Central memory CD4-positive, alpha-beta T cell (primary cell): ENCODE results near the gene SPATA21.

Source experiments
- DNase-seq: peaks from one replicate; pipeline ENCODE4 v3.0.0; 2022

Gene SPATA21

DNA sequence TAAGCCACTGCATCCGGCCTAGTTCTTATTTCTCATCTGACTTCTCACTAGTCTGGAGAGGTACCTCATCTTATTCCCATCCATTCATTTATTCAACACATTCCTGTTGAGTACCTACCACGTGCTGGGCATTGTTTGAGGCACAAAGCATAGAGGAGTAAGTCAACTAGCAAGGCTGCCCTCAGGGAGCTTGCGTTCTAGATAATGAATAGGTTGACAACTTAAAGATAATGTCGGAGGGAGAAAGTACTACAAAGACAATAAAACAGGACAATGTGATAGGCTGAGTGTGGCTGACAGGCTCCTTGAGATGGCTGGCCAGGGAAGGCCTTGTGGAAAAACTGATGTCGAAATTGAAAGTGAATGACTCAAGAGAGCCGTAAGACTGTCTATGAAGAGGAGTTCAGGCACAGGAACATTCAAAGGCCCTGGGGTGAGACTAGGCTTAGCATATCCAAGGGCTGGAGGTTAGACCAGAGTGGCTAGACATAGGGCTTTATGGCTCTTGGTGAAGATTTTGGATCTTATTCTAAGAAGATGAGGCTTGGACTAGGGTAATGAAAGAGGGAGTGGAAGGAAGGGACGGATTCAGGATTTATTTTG lies 18.3 kb downstream of the SPATA21 start:
- DNase-seq = no peak

- DNase-seq = no peak
Measured at GRCh38 chr1:16413191-16413590, 24.0 kb downstream of the SPATA21 start.

DNA sequence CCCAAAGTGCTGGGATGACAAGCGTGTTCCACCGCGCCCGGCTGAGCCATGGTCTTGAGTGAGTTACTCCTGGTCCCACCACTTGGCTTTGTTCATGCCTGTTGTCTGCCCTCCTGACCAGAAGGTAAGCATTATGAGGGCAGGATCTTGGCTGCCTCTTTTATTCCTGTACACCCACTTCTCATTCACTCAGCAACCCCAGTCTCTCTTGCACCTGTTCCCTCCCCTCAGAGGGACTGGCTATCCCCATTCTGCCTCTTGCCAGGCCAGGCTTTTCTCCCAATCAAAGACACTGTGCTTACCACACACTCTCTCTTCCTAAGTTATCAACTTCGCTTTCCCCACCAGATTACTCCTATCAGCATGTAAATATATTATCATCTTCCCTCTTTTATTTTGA lies 26.4 kb downstream of the SPATA21 start:
- no peak for DNase-seq

DNA sequence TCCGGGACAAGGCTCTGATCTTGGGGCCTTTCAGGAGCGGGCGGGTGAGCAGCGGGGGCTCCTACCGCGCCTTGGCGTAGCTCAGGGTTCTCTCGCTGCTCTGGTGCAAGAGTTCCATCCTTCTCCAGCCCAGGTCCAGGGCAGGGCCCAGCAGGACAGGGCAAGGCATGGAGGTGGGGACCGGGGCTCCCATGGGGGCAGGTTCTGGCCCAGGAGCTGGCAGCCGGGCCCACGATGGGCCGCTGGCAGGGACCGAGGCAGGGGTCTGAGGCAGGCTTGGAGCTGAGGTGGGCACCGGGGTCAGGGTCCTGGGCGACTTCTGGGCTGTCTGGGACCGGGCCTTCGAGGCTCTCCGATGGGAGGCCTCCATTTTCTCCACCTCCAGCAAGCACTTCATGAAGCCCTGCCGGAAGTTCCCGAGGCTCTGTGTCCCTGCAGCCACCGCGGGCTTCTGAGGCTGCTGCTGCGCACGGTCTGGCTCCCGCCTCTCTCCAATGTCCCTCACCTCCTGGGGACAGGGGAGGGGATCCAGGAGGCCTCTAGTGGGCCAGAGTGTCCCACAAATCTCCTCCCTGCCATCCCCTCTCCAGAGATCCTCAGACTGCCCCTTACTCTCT lies 27.6 kb downstream of the SPATA21 start:
- DNase-seq = no peak

DNA sequence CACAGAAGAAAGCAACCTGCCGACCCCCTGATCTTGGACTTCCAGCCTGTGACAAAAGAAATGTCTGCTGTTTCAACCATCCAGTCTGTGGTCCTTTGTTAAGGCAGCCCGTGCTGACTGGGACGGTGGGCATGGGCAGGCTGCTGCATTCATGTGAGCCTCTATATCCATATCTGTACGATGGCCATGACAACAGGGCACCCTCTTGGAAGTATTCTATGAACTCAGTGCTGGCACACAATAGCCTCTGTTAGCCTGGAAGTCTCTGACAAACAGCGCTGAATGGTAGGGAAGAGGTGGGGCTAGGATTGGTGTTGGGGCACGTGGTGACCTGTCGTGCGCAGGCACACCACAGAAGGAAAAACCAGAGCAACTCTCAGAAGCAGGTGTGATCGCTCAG lies 30.4 kb downstream of the SPATA21 start:
- DNase-seq = no peak

GRCh38 chr1:16405441-16405840 lies 31.8 kb downstream of the SPATA21 start:
- no peak for DNase-seq

- DNase-seq = no peak
Measured at GRCh38 chr1:16402742-16403141, 34.5 kb downstream of the SPATA21 start.

- no peak for DNase-seq
Measured at GRCh38 chr1:16398371-16398953, 38.8 kb downstream of the SPATA21 start.

DNA sequence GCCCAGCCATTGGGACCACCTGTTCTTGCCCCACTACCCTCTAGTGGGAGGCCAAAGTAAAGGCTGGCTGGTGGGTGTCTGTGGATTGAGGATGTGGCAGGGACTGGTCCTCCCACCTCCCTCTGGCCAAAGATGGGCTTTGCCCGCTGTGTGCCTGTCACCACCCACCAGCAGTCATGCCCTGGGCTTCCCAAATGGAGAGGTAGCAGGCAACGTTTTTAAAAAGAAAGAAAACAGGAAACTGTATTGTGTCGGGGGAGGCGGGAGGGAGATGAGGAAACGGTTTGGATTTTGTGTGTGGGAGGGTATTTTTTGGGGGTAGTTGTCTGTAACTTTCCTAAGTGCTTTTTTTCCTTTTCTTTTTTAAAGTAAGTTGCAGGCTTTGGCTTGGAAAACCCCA lies 40.1 kb downstream of the SPATA21 start:
- DNase-seq = no peak

- DNase-seq = no peak
Measured at GRCh38 chr1:16396591-16396990, 40.6 kb downstream of the SPATA21 start.

GRCh38 chr1:16394977-16395376 lies 42.2 kb downstream of the SPATA21 start:
- DNase-seq = no peak

DNA sequence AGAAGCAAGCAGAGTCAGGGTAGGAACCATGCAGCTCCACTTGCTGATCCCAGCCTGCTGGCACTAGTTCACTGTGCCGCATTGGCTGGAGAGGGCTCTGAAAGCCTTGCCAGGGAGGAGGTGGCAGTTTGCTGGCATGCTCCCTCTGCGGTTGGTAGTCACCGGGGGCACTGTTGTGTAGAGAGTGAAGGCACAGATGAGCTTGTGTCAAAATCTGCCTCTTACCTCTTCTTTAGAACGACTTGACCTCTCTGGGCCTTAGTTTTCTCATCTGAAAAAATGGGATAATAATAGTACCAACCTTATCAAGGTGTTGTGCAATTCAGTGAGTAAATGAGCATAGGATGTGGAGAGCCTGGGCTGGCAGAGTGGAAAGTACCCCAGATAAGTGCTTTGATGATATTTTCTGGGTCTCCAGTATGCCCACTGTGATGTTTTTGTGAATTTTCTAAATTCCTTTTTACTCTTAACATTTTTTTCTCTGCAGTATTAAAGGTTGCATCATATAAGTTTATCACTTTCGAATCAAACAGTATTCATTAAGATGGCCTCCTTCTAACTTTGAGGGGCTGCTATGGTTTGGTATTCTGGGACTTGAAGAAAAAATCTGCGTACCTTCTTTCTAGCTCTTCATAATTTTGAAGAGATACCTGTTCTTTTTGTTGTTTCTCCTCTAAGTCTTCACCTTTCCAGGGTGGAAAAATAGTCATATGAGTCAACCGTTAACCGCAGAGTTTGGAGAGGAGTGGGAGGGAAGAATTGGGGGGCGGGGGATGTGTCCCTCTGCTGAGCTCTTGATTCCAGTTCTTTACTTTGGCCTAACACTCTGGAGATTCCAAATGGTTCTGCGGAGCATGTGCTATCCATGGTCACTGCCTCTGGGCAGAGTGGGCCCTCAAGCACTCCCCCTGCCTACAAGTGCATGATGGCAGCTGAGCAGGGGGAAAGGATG lies 43.4 kb downstream of the SPATA21 start:
- DNase-seq = no peak

GRCh38 chr1:16392740-16393569 lies 44.3 kb downstream of the SPATA21 start:
- DNase-seq = no peak

DNA sequence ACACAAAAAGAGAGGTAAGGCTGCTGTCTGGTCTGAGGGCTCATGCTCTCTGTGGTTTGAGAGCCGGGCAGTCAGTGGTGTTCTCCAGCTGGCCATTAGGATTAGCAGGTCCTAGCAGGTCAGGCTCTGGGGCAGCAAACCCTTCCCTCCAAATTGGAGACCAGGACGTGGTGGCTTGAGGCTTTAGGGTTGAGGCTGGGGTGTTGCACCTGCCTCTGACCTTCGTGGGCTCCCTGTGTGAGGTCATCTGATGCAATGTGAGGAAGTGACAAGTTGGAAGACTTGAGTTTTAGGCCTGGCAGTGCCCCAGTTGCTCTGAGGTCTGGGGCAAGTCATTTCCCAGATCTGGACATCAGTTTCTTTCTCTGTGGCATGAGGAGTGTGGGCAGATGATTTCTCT lies 45.8 kb downstream of the SPATA21 start:
- DNase-seq = no peak

DNA sequence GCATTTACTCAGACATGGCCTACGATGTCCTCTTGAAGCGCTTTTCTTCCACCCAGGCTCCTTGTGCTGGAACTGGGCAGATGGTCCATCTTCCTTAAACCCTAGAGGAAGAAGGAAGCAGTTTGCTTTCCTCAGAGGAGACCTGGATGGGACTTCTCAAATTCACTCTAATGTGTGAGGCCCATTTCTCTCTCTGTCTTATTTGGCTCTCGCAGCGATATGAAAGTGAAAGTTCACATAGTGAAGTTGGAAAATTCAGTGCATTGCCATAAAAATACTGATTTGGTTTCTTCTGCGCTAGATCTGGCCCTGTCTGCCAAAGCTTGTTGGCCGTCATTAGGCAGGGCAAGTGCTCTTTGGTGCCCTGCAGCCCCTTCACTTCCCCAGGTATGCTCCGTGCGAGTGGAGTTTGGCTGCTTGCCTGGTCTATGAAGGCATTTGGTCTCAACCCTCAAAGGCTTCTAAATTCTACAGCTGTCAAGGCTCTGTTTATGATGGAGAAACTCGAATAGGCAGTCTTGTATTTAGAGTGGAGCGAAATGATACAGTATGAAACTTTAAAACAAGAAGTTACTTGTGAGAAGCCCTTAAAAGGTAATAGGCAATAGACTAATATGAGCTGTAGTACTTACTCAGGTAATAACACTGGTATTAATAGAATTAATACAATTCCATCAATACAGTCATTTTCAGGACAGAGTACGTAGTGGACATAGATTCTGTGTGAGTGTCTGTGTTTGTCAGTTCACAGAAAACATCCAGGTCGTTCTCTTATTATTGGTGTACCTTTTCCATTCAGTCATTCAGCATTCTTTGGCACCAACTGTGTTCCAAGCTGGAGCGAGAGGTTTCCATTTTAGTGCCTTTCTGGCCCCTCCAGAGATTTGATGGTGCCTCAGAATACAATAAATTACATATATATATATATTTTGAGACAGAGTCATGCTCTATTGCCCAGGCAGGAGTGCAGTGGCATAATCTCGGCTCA lies 49.7 kb downstream of the SPATA21 start:
- DNase-seq = no peak

DNA sequence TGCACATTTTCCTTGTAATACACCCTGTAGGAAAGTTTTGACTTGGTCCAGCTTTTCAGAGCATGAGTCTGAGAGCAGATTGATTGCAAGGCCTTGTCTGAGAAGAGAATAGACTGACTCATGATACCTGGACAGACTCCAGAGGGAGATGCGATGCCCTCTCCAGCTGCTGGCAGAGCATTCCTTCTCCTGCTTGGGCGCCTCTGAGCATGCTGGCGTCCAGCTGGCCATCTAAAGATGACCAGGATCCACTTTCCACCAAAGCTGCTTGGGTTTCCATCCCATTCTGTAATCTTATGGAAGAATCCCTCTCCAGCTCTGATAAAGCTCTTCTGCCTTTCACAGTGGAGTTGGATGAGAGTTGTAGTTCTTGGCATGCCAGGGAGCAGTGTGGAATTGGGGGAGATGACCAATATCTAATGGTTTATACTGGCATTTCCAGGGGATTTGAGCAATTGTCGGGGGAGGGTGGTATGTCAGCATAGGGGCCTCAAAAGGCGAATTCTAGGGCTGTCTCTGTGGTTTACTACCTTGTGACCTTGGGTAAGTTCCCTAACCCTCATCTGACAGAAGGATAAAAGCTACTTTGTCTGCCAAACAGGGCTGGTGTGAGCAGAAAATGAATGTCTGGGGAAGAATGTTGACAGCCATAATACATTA lies 50.6 kb downstream of the SPATA21 start:
- no peak for DNase-seq

GRCh38 chr1:16385659-16386453 lies 51.4 kb downstream of the SPATA21 start:
- no peak for DNase-seq

GRCh38 chr1:16383888-16384287 lies 53.3 kb downstream of the SPATA21 start:
- no peak for DNase-seq

DNA sequence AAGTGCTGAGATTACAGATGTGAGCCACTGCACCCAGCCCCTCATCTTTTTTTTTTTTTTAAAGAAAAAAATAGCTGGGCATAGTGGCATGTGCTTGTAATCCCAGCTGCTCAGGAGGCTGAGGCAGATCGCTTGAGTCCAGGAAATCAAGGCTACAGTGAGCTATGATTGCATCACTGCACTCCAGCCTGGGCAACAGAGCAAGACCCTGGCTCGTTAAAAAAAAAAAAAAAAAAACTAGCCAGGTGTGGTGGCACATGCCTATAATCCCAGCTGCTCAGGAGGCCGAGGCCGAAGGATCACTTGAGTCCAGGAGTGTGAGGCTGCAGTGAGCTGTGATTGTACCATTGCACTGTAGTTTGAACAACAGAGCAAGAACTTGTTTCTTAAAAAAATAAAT lies 56.4 kb downstream of the SPATA21 start:
- DNase-seq = no peak

DNA sequence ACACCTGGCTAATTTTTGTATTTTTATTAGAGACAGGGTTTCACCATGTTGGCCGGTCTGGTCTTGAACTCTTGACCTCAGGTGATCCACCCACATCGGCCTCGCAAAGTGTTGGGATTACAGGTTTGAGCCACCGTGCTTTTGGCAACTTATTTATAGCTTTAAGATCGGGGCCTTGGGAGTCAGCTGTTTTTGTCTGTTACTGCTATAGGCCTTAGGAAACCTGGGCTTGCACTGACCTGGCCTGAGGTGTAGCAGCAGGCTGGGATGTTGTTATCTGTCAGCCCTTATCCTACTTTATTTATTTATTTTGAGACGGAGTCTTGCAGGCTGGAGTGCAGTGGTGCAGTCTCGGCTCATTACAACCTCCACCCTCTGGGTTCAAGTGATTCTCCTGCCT lies 58.8 kb downstream of the SPATA21 start:
- DNase-seq = no peak
